Measurements from ENCODE around the gene JAKMIP2.

The JAKMIP2 gene

DNA sequence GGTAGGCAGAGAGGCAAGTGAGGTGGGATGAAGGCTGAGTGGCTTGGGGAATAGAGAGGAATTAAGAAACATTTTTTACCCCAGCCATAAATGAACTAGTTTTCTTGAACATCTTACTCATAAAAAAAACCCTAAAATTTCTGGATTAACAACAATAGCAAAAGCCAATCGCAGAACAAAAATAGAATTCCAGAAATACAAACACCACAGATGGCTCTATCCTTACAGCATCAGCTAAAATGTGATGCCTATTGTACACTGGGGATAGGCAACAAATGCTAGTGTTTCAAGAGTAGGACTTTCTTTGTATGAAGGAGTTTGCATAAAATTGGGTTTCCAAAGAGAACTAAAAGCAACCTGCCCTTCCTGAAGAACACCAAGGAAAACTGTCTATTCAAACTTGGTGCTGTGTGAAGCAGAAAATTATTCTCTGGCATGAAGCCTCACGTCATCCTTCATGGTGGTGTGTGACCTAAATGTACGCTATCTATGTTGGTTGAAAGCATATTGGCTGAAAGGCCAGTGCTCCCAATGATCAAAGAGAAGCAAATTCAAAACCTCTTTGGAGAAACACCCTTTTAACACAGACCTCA is 82.9 kb downstream of the JAKMIP2 start:
- 93 to 100% methylated on average over 1 to 2 of the region's 3 CpGs for WGBS, 2 experiments (ENCODE audit: insufficient coverage in 2 of 2)
- Histone ChIP-seq H3K36me3 (ENCODE audit: control insufficient read depth, insufficient read depth, low read length) (no peaks in the 10 kb centered on the region), H3K9me3 (ENCODE audit: control insufficient read depth, low read length) (peaks cover 16% of the 10 kb centered on the region)

DNA sequence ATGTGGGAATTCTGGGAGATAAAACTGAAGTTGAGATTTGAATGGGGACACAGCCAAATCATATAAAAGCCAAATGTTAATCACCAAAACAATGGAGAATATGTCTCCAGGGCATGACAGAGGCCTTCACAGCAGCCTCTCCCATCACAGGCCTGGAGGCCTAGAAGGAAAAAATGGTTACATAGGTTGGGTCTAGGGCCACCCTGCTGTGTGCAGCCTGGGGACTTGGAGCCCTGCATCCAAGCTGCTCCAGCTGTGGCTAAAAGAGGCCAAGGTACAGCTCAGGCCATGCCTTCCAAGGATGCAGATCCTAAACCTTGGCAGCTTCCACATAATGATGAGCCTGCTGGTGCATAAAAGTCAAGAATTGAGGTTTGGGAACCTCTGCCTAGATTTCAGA is 85.1 kb downstream of the JAKMIP2 start:
- peaks cover 16% of the 10 kb centered on the region for H3K9me3 ChIP-seq (ENCODE audit: control insufficient read depth, low read length)
- H3K4me1 ChIP-seq (ENCODE audit: control insufficient read depth, insufficient read depth, low read length, poor library complexity, severe bottlenecking) = no peaks in the 10 kb centered on the region
- no peaks in the 10 kb centered on the region for H3K36me3 ChIP-seq (ENCODE audit: control insufficient read depth, insufficient read depth, low read length)
- H3K4me3 ChIP-seq (ENCODE audit: extremely low read depth, insufficient read depth, low read length, poor library complexity, severe bottlenecking) = no peak overlapping the region
- no peak overlapping the region for H3K27ac ChIP-seq (ENCODE audit: low read depth, low read length, severe bottlenecking)

More for the DNA sequence above, 82.9 kb downstream of the JAKMIP2 start:
- Histone ChIP-seq H3K4me1 (ENCODE audit: control insufficient read depth, insufficient read depth, low read length, poor library complexity, severe bottlenecking) (no peaks in the 10 kb centered on the region), H3K27ac (ENCODE audit: low read depth, low read length, severe bottlenecking) (no peak overlapping the region), H3K4me3 (ENCODE audit: extremely low read depth, insufficient read depth, low read length, poor library complexity, severe bottlenecking) (no peak overlapping the region)

DNA sequence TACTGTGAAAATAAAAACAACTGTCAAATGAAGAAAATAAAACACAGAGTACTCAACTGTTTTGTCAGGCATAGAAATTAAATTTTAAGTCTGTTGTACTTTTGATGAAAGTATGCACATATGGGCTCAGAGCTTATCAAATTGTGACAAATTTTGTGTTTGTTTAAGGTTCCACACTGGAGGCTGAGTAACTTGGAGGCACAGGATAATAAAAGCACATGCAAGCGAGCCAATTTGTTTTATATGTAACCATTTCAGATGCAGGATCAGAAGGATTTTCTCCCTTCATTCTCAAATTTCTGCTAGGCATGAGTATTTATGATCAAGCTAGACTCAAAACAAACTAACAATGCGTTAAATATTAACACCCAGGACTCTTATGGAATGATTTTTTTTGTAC is 87.8 kb downstream of the JAKMIP2 start:
- 100% methylated on average over 1 of the region's 2 CpGs; no CpG with 5 or more reads in 1 of the 2 experiments for WGBS, 2 experiments (ENCODE audit: insufficient coverage in 2 of 2)
- Histone ChIP-seq H3K4me1 (ENCODE audit: control insufficient read depth, insufficient read depth, low read length, poor library complexity, severe bottlenecking) (peaks cover 14% of the 10 kb centered on the region), H3K36me3 (ENCODE audit: control insufficient read depth, insufficient read depth, low read length) (no peaks in the 10 kb centered on the region), H3K9me3 (ENCODE audit: control insufficient read depth, low read length) (peaks cover 16% of the 10 kb centered on the region), H3K4me3 (ENCODE audit: extremely low read depth, insufficient read depth, low read length, poor library complexity, severe bottlenecking) (no peak overlapping the region), H3K27ac (ENCODE audit: low read depth, low read length, severe bottlenecking) (no peak overlapping the region)

DNA sequence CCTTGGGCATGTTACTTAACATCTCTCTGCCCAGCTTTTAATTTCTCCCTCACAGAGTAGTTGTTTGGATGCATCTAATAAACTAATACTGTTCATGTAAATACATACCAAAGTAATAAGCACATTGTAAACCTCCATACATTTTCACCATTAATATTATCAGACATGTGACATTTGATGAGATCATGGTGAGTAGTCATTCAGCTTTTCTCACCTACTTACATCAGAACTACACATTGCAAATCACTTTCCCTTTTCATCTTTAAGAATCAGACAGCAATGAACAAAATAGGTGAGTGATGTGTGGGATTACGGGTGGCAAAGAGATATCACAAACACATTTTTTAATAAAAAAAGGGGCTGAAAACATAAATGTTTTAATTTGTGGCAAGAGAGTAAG is 89.3 kb downstream of the JAKMIP2 start:
- no CpG with 5 or more reads among the region's 1 CpG for WGBS, 2 experiments (ENCODE audit: insufficient coverage in 2 of 2)
- no peaks in the 10 kb centered on the region for H3K36me3 ChIP-seq (ENCODE audit: control insufficient read depth, insufficient read depth, low read length)
- H3K4me1 ChIP-seq (ENCODE audit: control insufficient read depth, insufficient read depth, low read length, poor library complexity, severe bottlenecking) = peaks cover 14% of the 10 kb centered on the region
- no peak overlapping the region for H3K4me3 ChIP-seq (ENCODE audit: extremely low read depth, insufficient read depth, low read length, poor library complexity, severe bottlenecking)
- no peak overlapping the region for H3K27ac ChIP-seq (ENCODE audit: low read depth, low read length, severe bottlenecking)
- peaks cover 7% of the 10 kb centered on the region for H3K9me3 ChIP-seq (ENCODE audit: control insufficient read depth, low read length)

DNA sequence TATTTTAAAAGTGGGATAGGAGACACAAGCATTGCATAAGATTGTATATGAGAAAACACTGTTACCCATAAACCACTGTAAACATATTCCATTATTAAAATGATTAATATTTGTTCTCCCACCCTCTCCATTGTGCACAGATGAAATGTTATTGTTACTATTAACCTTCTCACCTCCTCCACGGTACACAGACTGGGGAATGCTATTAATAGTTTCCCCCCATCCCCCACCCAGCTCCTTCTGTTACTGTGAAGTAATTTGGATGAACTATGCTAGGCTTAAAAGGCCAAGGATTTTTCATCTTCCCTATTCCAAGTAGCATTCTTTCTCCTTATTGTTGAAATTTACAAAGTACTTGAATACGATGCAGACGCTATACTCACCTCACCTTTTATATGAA is 91.4 kb downstream of the JAKMIP2 start:
- no peak overlapping the region for H3K27ac ChIP-seq (ENCODE audit: low read depth, low read length, severe bottlenecking)
- no peaks in the 10 kb centered on the region for H3K36me3 ChIP-seq (ENCODE audit: control insufficient read depth, insufficient read depth, low read length)
- WGBS, 2 experiments (ENCODE audit: insufficient coverage in 2 of 2) = 84 to 100% methylated on average over 2 of the region's 3 CpGs
- H3K4me3 ChIP-seq (ENCODE audit: extremely low read depth, insufficient read depth, low read length, poor library complexity, severe bottlenecking) = no peak overlapping the region
- peaks cover 14% of the 10 kb centered on the region for H3K4me1 ChIP-seq (ENCODE audit: control insufficient read depth, insufficient read depth, low read length, poor library complexity, severe bottlenecking)
- no peaks in the 10 kb centered on the region for H3K9me3 ChIP-seq (ENCODE audit: control insufficient read depth, low read length)

DNA sequence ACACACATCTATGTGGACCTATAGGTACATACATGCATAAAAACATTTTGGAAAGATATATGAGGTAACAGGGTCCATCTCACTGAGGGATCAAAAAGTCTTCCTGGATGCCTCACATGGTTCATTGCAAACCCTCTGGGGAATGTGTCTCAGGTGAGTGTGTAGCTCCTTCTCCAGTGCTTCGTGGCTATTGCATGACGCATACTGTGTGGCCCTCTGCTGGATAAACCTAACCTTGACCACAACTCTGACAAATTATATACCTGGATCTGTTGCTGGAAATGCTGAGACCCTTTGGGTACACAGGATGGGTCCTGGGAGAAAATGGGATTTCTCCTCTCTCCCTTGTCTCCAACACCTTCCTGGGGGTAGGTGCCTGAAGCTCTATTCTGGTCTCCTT is 91.9 kb downstream of the JAKMIP2 start:
- H3K27ac ChIP-seq (ENCODE audit: low read depth, low read length, severe bottlenecking) = no peak overlapping the region
- H3K9me3 ChIP-seq (ENCODE audit: control insufficient read depth, low read length) = no peaks in the 10 kb centered on the region
- WGBS, 2 experiments (ENCODE audit: insufficient coverage in 2 of 2) = 67 to 100% methylated on average over 1 of the region's 2 CpGs
- H3K4me1 ChIP-seq (ENCODE audit: control insufficient read depth, insufficient read depth, low read length, poor library complexity, severe bottlenecking) = peaks cover 17% of the 10 kb centered on the region
- no peaks in the 10 kb centered on the region for H3K36me3 ChIP-seq (ENCODE audit: control insufficient read depth, insufficient read depth, low read length)
- H3K4me3 ChIP-seq (ENCODE audit: extremely low read depth, insufficient read depth, low read length, poor library complexity, severe bottlenecking) = no peak overlapping the region

DNA sequence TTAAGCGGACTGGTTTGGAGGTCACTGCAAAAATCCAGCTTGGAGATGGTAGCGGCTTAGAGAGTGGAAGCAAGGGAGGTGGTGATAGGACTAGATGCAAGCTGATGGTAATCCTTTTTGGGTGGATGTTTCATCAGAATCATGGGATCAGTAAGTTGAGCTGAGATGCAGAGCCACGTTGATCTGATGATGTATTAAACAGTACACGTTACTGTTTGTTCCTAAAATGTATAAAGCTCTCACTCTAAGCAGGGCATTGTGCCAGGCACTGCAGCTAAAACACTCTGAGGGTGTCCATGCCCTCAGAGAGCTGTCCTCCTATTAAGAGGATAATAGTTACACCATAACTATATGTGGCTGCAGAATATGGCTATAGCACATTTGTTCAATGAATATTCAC is 93.1 kb downstream of the JAKMIP2 start:
- 100% methylated on average over 1 to 3 of the region's 4 CpGs for WGBS, 2 experiments (ENCODE audit: insufficient coverage in 2 of 2)
- no peaks in the 10 kb centered on the region for H3K9me3 ChIP-seq (ENCODE audit: control insufficient read depth, low read length)
- no peak overlapping the region for H3K4me3 ChIP-seq (ENCODE audit: extremely low read depth, insufficient read depth, low read length, poor library complexity, severe bottlenecking)
- peaks cover 17% of the 10 kb centered on the region for H3K4me1 ChIP-seq (ENCODE audit: control insufficient read depth, insufficient read depth, low read length, poor library complexity, severe bottlenecking)
- H3K27ac ChIP-seq (ENCODE audit: low read depth, low read length, severe bottlenecking) = no peak overlapping the region
- no peaks in the 10 kb centered on the region for H3K36me3 ChIP-seq (ENCODE audit: control insufficient read depth, insufficient read depth, low read length)

DNA sequence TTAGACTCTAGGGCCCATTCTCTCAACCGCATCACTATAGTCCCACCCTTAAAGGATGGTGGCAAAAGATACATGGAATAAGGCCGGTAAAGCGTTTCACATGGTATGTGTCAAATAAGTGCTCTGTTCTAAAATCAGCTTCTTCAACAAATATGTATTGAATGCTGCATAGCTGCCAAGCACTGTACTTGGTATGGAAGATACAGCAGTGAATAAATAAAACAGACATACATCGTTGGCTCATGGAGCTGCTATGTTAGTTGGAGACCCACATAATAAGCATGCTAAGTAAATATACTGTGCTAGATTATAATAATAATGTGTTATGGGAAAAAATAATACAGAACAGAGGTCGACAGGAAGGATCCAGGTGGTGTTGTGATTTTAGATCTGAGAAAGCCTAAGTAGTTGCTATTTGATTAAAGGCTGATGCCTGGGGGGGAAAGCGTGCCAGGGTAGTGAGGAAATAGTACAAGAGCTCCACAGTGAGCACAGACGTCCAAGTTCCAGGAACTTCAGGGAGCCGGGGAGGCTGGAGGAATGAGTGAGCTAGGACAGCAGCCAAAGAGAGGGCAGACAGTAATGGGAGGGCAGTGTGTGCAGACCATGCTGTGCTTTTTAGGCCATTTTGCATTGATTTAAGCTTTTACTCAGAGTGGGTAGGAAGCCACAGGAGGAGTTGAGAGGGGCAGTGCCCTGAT is 93.7 kb downstream of the JAKMIP2 start:
- H3K4me1 ChIP-seq (ENCODE audit: control insufficient read depth, insufficient read depth, low read length, poor library complexity, severe bottlenecking) = peaks cover 17% of the 10 kb centered on the region
- H3K4me3 ChIP-seq (ENCODE audit: extremely low read depth, insufficient read depth, low read length, poor library complexity, severe bottlenecking) = no peak overlapping the region
- no peaks in the 10 kb centered on the region for H3K9me3 ChIP-seq (ENCODE audit: control insufficient read depth, low read length)
- no peak overlapping the region for H3K27ac ChIP-seq (ENCODE audit: low read depth, low read length, severe bottlenecking)
- no peaks in the 10 kb centered on the region for H3K36me3 ChIP-seq (ENCODE audit: control insufficient read depth, insufficient read depth, low read length)
- 80 to 100% methylated on average over 4 to 5 of the region's 8 CpGs for whole genome bisulfite sequencing, 2 experiments (ENCODE audit: insufficient coverage in 2 of 2)

DNA sequence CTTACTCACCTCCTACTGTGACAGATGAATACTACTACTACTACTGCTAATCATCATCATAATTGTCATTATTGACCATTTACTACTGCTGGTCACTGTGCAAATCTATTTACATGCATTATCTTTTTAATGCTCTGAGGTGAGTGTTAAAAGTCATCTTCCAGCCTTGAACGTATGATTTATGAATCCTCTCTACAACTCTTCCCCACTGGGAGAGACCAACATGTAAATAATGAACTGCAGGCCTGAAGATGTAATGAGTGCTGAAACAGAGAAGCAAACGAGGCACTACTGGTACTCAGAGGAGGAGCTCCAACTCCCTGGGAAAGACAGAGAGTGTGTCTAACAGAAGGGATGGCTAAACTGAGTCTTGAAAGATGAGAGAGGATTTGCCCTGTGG is 95.4 kb downstream of the JAKMIP2 start:
- no peaks in the 10 kb centered on the region for H3K9me3 ChIP-seq (ENCODE audit: control insufficient read depth, low read length)
- peaks cover 16% of the 10 kb centered on the region for H3K4me1 ChIP-seq (ENCODE audit: control insufficient read depth, insufficient read depth, low read length, poor library complexity, severe bottlenecking)
- H3K4me3 ChIP-seq (ENCODE audit: extremely low read depth, insufficient read depth, low read length, poor library complexity, severe bottlenecking) = no peak overlapping the region
- 64 to 73% methylated on average over 1 of the region's 2 CpGs for WGBS, 2 experiments (ENCODE audit: insufficient coverage in 2 of 2)
- no peak overlapping the region for H3K27ac ChIP-seq (ENCODE audit: low read depth, low read length, severe bottlenecking)
- no peaks in the 10 kb centered on the region for H3K36me3 ChIP-seq (ENCODE audit: control insufficient read depth, insufficient read depth, low read length)

DNA sequence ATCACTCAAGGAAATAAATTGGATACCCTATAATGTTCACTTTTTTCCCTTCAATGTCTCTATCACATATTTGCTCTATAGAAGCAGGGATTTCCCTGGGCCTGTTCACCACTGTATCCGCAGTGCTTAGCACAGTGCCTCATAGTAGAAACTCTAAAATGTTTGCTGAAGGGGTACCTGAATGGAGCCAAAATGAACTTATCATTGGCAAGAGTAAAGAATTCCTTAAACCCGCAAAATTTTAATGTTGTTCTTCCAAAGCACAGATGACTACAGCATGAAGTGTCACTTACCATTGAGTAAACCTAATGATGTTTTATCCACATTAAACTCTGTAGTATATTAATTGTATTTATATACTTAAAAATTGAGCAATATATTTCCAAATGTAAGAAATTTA is 96.1 kb downstream of the JAKMIP2 start:
- H3K36me3 ChIP-seq (ENCODE audit: control insufficient read depth, insufficient read depth, low read length) = no peaks in the 10 kb centered on the region
- no peak overlapping the region for H3K4me3 ChIP-seq (ENCODE audit: extremely low read depth, insufficient read depth, low read length, poor library complexity, severe bottlenecking)
- WGBS, 2 experiments (ENCODE audit: insufficient coverage in 2 of 2) = 80 to 95% methylated on average over 1 to 2 of the region's 2 CpGs
- H3K4me1 ChIP-seq (ENCODE audit: control insufficient read depth, insufficient read depth, low read length, poor library complexity, severe bottlenecking) = peaks cover 9% of the 10 kb centered on the region
- H3K27ac ChIP-seq (ENCODE audit: low read depth, low read length, severe bottlenecking) = peak overlapping the region; percentile 4
- no peaks in the 10 kb centered on the region for H3K9me3 ChIP-seq (ENCODE audit: control insufficient read depth, low read length)

DNA sequence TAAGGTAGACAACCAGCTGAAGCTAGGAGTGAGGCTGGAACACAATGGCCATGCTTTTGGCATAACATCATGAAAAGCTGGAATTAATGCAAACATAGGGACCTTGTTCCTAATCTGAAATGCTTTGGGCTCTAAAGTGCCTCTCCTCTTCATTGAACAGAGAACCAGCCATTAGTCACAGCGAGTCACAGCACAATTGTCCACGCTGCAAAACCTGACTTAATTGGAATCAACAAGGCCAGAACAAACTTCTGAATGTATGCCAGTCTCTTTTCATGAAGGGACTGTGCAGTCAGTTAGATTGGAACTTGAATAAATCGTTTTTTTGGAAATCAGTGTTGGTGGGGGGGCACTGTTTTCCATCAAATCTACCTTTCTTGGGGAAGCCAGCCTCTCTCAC is 96.5 kb downstream of the JAKMIP2 start:
- Histone ChIP-seq H3K9me3 (ENCODE audit: control insufficient read depth, low read length) (no peaks in the 10 kb centered on the region), H3K27ac (ENCODE audit: low read depth, low read length, severe bottlenecking) (peak overlapping the region; percentile 4), H3K36me3 (ENCODE audit: control insufficient read depth, insufficient read depth, low read length) (no peaks in the 10 kb centered on the region), H3K4me3 (ENCODE audit: extremely low read depth, insufficient read depth, low read length, poor library complexity, severe bottlenecking) (no peak overlapping the region), H3K4me1 (ENCODE audit: control insufficient read depth, insufficient read depth, low read length, poor library complexity, severe bottlenecking) (peaks cover 5% of the 10 kb centered on the region)
- WGBS, 2 experiments (ENCODE audit: insufficient coverage in 2 of 2) = 85 to 86% methylated on average over 2 of the region's 3 CpGs

Measured in mesodermal cell (in vitro differentiated cells).